HG02852 (cell line): ENCODE data around the gene NEURL2.
"Not testable (repeated sequence)": the region's sequence is repeated elsewhere in the genome, so short reads cannot be mapped to it uniquely, and the experiment has no call there.

Experiments used
- ATAC-seq: cut with Tn5 transposase; IDR thresholded peaks from one replicate; pipeline ENCODE4 v1.9.1; 2021; ENCODE audit warnings: mild to moderate bottlenecking, moderate library complexity; ENCODE audit not compliant: unreplicated experiment

NEURL2 gene

DNA sequence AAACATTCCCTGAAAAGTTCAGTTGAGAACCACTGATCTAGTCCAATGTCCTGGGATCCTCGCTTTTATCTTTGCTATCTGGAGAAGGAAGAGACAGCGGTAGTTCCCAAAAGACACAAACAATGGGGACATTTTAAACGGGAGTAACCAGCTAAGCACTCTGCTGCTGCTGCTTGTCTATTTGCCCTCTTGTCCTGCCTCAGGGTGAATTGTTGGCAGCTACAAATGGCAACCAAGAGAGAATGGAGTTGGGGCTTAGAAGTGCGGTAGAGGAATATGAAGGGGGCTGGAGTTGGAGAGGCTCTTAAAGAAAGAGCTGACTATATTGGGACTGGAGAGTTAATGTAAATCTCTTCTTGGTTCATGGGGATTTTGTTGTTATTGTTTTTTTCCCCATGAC lies 16.4 kb downstream of the NEURL2 start:
- ATAC-seq, result no peak

DNA sequence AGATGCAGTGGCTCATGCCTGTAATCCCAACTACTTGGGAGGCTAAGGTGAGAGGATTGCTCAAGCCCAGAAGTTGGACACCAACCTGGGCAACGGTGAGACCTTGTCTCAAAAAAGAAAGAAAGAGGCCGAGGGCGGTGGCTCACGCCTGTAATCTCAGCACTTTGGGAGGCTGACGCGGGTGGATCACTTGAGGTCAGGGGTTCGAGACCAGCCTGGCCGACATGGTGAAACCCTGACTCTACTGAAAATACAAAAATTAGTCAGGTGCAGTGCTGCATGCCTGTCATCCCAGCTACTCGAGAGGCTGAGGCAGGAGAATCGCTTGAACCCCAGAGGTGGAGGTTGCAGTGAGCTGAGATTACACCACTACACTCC lies 16.9 kb downstream of the NEURL2 start:
- not testable (repeated sequence) for ATAC-seq

DNA sequence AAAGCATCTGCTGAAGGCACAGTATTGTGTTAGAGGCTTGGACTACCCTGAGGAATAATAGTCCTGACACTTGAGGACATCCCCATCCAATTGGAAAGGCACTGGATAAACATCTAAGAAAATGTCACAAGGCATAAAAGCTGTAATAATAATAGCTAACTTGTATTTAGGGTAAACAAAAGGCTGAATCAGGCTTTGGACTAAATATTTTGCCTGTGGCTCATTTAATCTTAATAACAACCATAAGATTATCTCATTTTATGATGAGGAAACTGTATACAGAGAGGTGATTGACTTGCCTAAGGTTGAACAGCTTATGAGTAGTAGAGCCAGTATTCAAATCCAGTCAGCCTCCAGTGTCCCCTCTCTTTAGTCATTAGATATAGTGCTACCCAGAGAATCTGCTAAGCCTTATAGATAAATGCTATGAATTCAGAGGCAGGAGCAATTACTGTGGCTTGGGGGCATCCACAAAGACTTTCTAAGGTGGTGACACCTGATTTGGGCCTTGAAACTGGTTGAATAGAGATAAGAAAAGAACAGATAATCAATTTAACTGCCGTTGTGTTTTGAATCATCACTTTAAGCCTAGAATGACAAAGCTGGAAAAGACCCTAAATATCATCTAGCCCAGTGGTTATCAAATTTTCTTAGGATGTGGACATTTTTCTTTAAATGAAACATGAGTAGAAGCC lies 17.5 kb downstream of the NEURL2 start:
- no peak for ATAC-seq

DNA sequence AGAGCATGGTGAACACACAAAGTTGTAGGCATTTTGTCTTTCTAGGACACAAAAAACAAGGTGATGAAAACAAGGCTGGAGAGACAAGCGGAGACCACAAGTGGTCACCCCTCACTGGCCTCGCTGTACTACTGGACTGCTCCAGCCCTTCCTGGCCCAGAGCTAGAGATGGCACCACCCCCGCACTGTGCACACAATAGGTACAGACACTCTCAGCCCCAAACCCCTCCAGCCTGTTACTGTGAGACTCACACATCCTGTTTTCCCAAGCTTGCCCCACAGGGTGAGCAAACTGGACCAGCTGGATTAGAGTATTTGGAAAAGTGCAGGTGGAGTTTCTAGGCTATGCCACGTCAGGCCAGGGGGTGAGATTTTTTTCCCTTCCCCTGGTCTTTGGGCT lies 18.4 kb downstream of the NEURL2 start:
- no peak for ATAC-seq

DNA sequence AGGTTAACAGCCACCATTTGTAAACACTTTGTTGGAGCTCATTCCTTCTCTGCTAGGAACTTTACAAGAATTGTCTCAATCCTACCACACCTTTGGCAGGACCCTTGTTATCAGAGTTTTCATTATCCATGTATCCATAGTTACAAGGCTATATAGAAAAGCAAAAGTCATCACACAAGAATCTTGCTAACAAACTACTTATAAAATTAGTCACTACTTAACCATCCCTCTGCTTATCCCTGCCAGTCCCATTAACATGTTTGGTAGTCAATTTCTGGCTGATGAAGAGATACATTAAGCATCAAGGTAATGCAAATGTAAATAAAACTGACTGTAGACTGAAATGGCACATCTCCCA lies 23.2 kb downstream of the NEURL2 start:
- no peak for ATAC-seq

DNA sequence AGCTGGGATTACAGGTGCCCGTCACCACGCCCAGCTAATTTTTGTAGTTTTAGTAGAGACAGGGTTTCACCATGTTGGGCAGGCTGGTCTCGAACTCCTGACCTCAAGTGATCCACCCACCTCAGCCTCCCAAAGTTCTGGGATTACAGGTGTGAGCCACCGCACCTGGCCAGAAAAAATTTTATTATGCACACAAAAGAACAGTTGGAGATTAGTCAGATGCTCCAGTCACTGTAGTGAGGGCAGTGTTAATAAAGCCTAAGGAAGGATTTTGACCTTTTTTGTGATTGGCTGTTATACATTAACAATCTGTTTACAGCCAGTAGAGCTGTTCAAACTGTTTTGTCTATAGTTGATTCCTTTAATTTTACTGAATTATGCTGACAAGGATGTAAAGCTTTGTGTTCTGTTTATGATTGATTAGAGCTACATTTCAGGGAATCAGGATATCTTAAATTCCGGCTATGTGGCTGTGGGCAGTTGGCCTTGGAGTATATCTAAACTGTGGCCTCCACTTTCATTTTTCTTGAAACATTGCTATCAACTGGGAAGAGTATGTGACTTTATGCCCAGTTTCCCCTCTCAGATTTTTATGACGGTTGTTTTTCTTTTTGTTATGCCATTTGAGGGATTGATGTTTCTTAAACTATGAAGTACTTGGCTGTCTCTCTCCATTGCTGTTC lies 23.7 kb downstream of the NEURL2 start:
- ATAC-seq, result no peak

DNA sequence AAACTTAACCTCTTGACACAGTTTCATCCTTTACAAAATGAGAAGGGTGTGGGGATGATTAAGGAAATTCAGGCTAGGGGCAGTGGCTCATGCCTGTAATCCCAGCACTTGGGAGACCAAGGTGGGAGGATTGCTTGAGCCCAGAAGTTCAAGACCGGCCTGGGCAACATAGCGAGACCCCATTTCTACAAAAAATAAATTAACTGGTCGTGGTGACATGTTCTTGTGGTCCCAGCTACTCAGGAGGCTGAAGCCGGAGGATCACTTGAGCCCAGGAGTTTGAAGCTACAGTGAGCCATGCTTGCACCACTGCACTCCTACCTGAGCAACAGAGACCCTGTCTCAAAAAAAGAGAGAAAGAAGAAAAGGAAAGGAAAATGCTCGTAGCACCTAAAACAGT lies 24.6 kb downstream of the NEURL2 start:
- no peak for ATAC-seq

DNA sequence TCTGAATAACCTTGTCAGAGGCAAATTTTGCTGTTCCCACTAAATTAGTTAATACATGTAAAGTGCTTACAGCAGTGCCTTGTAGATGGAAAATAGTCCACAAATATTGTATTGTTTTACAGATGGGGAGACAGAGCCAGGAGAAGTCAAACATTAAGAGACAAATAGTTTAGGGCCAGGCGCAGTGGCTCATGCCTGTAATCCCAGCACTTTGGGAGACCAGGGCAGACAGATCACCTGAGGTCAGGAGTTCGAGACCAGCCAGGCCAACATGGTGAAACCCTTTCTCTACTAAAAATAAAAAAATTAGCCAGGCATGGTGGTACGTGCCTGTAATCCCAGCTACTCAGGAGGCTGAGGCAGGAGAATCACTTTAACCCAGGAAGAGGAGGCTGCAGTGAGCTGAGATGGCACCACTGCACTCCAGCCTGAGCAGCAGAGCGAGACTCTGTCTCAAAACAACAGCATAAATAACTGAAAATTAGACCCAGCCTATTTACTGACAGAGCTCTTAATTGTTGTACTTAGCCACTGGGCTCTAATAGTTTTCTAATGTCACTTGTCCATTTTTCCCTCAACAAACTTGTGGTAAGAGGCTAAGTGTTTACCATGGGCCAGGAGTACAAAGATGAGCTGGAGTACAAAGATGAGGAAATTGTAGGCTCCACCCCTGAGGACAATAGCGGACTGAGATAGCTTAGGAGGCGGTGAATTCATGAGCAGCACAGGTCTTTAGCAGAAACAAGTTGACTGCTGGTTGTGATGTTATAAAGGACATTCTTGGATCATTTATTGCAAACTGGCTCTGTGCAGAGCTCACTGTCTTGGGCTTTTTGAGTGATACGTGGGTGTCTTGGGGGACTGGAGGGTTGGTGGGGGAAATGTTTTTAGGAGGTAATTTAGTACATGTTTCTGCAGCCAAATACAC lies 27.2 kb downstream of the NEURL2 start:
- no peak for ATAC-seq

DNA sequence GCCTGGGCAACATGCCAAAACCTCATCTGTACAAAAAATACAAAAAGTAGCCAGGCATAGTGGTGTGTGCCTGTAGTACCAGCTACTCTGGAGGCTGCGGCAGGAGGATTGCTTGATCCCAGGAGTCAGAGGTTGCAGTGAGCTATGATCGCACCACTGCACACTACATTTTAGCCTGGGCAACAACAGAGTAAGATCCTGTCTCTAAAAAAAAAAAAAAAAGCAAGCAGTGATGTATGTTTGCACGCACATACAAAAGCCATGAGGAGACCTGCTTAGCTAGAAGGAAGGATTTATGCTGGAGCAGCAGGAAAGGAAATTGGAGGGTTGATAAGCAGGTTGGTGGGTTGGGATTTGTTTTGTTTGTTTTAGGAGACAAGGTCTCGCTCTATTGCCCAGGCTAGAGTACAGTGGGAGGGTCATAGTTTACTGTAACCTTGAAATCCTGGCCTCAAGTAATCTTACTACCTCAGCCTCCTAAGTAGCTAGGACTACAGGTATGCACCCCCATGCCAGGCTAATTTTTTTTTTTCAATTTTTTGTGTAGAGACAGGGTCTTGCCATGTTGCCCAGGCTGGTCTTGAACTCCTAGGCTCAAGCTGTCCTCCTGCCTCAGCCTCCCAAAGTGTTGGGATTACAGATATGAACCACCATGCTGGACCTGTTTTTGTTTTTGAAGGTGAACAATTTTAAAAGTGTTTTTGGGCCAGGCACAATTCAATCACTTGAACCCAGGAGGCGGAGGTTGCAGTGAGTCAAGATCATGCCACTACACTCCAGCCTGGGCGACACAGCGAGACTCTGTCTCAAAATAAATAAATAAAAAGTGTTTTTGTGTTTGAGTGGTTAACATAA lies 29.6 kb downstream of the NEURL2 start:
- no peak for ATAC-seq

DNA sequence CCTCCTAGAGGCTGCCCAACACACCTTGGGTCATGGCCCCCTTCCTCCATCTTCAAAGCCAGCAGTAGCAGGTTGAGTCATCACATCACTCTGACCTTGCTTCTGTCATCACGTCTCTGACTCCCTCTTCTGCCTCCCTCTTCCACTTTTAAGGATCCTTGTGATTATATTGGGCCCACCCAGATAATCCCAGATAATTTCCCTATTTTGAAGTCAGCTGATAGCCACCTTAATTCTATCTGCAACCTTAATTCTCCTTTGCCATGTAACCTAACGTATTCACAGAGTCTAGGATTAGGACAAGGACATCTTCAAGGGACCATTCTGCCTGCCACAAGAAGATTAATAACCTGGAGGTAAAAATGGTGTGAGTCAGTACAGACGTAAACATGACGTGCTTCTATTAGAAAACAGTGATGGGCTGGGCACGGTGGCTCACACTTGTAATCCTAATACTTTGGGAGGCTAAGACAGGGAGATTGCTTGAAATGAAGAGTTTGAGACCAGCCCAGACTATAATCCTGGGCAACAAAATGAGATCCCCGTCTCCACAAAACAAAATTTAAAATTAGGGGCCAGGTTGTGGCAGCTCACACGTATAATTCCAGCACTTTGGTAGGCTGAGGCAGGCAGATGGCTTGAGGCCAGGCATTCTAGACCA lies 30.3 kb downstream of the NEURL2 start:
- no peak for ATAC-seq

DNA sequence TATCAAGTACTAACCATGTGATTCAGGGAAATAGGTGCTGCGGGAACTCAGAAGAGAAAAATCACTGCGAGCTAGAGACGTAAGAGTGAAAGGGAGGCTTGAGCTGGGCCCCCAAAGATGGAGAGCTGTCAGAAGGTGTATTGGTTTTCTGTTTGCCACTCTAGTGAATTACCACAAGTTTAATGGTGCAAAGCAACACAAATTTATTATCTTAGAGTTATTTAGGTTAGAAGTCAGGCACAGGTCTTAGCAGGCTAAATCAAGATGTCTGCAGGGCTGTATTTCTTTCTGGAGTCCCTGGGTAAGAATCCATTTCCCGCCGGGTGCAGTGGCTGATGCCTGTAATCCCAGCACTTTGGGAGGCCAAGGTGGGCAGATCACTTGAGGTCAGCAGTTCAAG lies 31.1 kb downstream of the NEURL2 start:
- ATAC-seq, result no peak

DNA sequence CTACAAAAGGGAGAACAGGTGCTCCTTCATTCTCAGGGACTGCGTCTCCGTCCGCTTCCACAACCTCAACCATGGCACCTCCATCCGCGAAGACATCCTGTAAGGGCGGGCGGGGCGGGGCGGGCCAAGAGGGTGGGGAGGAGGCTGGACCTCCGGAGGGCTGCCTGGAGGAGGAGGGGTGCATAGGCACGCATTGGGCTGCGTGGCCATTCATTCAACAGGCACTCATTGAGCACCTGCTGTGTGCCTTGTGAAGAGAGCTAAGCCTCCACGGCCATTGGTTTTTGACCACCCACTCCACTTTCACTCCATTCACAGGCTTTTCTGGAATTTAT lies 33.2 kb downstream of the NEURL2 start:
- peak; percentile 19 for ATAC-seq

DNA sequence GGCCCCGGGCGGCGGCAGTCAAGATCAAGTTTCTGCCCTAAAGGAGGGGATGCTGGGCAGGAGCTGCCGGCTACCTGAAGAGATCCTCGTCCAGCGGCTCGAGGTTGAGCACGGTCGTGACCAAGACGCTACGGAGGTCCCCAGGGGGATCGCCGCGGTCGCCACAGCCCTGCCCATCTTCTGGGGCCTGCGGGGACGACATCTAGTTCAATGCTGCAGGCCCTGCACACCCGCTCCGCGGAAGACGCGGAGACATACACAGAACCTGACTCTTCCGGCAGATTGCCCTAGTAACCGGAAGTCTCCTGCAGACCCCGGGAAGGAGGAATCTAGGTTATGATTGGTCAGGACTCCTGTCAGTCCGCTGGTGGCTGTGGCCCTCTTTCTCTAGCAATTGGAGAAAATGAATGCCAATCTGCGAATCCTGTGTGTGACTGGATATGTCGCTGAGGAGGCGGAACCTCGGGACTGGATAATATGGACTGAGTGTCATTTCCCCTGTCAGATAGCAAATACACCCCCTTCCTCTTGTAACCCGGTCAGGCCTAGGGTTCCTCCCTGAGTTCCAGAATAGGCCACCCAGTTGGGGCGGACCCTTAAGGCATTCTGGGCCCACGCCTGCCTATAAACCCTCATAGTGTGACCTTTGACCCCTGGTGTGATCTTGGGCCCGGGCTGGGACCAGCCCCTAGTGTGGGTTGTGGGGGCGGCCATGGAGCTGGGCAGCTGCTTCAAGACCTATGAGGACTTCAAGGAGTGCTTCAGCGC lies 33.7 kb downstream of the NEURL2 start, which contains the start of the genes ACOT8 and ZSWIM3:
Gene ACOT8 (minus strand): TSS at position 279 of the 768 bp plus-strand sequence. CDS start 77 bp downstream, at position 202.
Gene ZSWIM3 (plus strand): TSS at position 501 of the 768 bp plus-strand sequence. CDS start 212 bp downstream, at position 713.
- ATAC-seq, result peak; percentile 96

DNA sequence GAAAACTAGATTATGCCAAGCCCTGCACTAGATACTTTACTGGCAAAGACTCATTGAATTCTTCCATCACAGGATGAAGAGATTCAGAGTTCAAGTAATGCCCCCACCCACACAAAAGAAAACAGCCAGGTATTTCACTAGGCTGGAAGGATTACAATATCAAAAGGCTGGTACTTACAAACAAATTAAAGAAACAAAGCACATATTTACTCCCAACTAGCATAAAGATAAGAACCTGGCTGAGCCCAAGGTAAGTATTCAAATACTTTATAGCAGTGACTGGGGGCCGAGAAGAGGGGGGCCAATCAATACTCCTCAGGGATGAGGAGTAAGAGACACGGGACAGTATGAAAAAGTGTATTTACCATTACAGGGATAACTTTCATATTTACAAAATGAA lies 37.5 kb downstream of the NEURL2 start:
- no peak for ATAC-seq

DNA sequence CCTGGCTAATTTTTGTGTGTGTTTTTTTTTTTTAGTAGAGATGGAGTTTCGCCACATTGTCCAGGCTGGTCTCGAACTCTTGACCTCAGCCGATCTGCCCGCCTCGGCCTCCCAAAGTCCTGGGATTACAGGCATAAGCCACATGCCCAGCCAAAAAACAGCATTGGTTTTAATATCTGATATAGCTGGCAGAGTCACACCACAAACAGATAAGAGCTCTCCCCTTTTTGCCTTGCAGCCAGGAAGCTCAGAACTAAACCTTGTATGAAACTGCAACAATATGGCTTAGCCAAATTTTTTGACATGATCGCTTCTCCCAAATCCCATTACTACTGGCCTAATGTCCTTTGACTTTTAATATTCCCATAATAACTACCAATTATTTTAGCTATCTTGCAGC lies 38.7 kb downstream of the NEURL2 start:
- no peak for ATAC-seq

DNA sequence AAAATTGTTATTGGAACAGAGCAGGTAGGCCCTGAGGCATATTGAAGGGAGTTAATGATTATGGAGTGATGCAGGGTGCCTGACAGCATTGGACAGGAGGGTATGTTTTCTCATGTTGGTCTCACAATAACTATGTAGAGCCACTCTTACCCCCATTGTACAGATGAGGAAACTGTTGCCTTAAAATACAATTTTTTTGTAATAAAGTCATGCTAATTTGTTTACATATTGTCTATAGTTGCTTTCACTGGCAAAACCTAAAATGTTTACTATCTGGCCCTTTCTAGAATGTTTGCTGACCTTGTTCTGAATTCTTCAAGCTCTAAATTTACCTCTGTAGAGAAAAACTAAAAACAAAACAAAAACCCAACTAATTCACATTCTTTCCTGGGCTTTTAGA lies 39.5 kb downstream of the NEURL2 start:
- ATAC-seq, result no peak

DNA sequence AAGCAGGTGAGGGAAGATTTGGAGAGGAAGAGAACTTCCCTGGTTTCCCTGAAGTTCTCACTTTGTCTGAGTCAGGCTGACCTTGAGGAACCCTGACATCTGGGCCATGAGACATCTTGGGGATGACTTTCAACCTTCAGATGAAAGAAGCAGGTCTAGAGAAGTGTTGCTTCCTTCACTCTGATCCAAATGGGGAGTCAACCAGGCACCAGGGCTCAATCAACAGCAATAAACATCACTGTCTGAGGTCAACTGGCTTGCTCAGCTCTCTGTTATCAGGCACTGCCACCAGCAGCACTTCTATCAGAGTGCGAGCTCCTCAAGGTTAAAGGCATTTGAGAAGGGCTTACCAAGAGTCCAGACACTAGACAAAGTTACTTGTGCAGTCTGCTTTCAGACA lies 40.1 kb downstream of the NEURL2 start:
- ATAC-seq, result no peak

DNA sequence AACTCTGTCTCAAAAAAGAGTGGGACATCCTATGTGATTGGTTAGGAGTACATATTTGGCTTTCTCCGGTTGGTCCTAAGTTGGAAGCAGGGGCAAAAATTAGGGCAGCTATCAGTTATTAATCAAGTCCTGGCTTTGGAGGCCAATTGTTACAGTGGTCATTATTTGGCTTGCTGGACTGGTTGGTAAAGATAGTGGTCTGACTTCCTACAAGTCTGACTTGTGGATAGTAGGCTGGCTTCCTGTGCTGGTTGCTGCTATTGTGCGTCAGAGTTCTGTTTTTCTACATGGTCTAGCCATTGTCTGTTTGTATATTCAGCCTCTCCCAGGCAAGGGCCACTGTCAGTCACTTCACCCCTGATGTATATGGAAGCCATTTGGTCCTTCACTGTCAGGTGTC lies 40.8 kb downstream of the NEURL2 start:
- ATAC-seq, result no peak

DNA sequence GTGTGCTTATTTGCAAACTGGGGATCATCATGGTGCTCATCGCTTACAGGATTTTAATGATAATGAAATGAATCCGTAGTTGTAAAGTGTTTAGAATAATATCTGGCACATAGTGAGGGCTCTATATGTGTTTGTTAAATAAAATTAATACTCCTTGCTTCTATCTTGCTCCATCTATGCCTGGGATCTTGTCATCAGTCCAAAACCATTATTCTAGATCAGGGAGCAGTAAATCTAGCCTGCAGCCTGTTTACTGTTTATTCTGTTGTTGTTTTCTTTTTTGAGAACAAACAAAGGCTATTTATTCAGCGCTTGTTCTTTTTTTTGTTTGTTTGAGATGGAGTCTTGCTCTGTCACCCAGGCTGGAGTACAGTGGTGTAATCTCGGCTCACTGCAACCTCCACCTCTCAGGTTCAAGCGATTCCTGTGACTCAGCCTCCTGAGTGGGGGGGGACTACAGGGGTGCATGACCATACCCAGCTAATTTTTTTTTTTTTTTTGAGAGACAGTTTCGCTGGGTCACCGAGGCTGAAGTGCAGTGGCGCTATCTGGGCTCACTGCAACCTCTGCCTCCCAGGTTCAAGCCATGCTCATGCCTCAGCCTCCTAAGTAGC lies 41.9 kb downstream of the NEURL2 start:
- ATAC-seq, result no peak
